ENCODE data around the gene CSNK1E.

Gene CSNK1E

DNA sequence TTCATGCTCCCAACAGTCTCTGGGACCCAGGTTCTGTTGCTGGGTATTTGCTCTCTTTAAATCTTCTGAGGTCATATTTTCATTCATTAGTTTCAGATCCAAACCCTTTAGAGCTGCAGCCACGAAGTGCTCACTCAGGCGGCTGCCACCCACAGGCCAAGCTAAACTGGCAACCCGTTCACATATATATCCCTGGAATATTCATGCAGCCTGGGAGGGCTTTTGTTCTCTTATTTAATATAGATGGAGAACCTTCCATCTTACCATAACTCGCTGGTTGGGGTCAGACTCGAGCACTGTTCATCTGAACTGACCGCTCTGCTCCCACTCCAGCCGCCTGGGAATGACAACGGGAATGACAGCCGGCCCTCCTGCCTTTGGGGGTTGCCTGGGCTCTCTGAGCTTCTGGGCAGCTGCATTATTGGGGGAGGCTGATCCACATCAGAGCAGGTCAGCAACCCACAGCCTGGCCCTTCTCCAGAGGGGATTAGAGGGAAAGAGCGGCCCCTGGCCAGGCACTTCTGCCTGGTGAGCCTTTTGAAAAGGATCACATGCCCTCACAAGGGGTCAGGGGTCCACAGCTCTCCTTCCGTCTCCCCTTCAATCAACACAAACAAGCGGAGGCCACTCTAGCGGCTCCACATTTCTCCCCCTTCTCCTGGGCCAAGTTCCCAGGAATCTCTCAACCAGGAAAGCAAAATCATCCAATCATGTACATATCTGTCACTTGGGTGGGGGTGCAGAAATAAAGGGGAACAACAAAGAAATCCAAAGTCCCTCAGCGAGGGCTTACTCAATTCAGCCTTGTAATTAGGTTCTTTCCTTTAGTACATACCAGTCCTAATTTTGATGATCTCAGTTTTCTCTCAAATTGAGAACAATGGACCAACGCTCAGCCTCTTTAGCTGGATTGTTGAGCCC lies 56.2 kb downstream of the CSNK1E start:
- DNase-seq (ENCODE audit: insufficient read length, low spot score) = no peak
- no peak for FAIRE-seq
- TF ChIP-seq, protein P1, sequence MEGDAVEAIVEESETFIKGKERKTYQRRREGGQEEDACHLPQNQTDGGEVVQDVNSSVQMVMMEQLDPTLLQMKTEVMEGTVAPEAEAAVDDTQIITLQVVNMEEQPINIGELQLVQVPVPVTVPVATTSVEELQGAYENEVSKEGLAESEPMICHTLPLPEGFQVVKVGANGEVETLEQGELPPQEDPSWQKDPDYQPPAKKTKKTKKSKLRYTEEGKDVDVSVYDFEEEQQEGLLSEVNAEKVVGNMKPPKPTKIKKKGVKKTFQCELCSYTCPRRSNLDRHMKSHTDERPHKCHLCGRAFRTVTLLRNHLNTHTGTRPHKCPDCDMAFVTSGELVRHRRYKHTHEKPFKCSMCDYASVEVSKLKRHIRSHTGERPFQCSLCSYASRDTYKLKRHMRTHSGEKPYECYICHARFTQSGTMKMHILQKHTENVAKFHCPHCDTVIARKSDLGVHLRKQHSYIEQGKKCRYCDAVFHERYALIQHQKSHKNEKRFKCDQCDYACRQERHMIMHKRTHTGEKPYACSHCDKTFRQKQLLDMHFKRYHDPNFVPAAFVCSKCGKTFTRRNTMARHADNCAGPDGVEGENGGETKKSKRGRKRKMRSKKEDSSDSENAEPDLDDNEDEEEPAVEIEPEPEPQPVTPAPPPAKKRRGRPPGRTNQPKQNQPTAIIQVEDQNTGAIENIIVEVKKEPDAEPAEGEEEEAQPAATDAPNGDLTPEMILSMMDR (IDR thresholded peaks at IDR 0.05; ENCODE audit: insufficient read depth, missing control alignments) = no peak

DNA sequence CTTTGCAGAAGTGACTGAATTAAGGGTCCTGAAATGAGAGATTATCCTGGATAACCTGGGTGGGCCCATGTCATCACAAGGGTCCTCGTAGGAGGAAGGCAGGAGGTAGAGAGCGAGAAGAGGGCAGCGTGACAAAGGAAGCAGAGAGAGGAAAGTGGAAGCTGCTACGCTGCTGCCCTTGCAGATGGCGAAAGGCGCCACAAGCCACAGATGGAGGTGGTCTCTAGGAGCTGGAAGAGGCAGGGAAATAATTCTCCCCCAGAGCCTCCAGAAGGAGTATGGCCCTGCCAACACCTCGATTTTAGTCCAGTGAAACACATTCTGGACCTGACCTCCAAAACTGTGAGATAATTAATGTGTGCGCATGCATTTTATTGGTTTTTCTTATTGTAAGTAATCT lies 57.9 kb downstream of the CSNK1E start:
- DNase-seq (ENCODE audit: insufficient read length, low spot score) (no peak), FAIRE-seq (no peak)
- TF ChIP-seq, protein P1 (IDR thresholded peaks at IDR 0.05; ENCODE audit: insufficient read depth, missing control alignments) = no peak

DNA sequence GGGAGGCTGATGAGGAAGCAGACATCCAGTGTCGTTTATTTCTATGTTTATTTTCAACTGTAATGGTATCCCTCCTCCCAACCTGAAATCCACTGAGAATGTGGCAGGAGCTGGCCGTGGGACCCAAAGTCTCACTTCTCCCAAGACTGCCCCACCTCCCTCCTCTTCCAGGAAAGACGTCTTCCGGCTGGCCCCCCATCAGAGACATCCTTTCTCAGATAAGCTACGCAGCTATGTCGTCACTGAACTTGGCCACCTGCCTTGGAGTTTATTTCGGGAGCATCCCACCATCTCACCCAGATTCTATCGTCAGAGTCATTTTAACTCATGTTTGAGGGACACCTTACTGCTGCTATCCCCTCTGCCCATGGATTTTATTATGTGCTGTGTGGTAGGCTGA lies 58.3 kb downstream of the CSNK1E start:
- TF ChIP-seq, protein P1 (IDR thresholded peaks at IDR 0.05; ENCODE audit: insufficient read depth, missing control alignments) = no peak
- DNase-seq (ENCODE audit: insufficient read length, low spot score) = no peak
- no peak for FAIRE-seq

DNA sequence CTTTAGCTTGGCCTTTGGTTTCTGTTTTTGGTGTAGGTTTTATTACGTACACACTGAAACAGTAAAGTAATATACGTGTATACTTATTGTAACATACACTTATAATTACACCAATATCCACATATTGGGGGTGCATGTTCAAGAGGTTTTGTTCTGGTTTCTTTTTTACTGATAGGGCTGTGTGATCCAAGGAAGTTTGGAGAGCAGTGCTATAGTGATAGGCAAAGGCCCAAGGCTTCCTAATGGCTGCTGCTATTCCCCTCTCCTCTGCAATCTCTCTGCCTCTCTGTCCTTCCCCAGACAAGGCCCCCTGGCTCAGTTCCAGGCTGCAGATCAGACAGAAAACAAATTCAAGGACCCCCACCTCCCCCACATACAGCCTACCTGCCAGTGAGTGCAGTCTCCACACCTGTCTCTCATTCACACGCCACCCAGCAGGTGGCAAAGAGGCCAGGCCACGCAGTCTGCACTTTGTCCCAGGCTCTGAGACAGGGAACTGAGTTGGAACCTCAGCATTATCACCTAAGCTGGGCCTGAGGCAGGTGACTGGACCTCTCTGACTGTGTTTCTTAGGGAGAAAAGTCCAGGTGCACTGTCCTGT lies 59.5 kb downstream of the CSNK1E start:
- no peak for FAIRE-seq

DNA sequence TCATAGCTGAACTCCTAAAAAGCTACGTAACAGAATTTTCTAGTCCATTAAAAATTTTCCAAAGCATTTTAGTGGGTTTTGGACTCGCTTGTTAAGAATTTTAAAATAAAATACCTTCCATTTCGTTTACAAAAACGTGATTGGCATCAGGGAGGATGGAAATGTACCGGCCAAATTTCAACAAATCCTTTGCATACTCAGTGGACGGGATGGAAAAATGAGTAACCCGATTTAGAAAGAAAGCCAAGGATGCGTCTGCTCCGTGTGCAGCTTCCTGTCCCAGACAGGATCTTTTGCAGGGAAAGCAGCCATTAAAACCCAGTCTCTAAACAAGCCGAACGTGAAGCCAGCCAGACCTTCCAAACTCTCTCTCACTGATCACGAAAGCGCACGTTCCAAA lies 60.1 kb downstream of the CSNK1E start:
- TF ChIP-seq, protein P1 (IDR thresholded peaks at IDR 0.05; ENCODE audit: insufficient read depth, missing control alignments) = no peak
- no peak for DNase-seq (ENCODE audit: insufficient read length, low spot score)
- FAIRE-seq = no peak

More for the DNA sequence above, 59.5 kb downstream of the CSNK1E start:
- TF ChIP-seq, protein P1 (IDR thresholded peaks at IDR 0.05; ENCODE audit: insufficient read depth, missing control alignments) = no peak
- no peak for DNase-seq (ENCODE audit: insufficient read length, low spot score)

DNA sequence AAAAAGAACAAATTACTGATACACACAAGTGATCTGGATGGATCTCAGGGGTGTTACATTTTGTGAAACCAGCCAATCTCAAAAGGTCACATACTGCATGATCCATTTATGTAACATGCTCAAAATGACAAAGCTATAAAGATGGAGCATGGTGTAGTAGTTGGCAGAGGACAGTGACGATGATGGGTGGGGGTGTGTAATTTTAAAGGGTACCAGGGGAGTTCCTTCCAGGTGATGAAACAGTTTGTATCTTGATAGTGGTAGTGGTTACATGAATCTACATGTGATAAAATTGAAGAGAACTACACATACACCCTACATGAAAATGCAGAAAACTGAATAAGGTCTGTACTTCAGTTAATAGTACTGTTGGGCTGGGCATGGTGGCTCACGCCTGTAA lies 61.5 kb downstream of the CSNK1E start:
- DNase-seq (ENCODE audit: insufficient read length, low spot score) = no peak
- FAIRE-seq = no peak
- TF ChIP-seq, protein P1 (IDR thresholded peaks at IDR 0.05; ENCODE audit: insufficient read depth, missing control alignments) = no peak

DNA sequence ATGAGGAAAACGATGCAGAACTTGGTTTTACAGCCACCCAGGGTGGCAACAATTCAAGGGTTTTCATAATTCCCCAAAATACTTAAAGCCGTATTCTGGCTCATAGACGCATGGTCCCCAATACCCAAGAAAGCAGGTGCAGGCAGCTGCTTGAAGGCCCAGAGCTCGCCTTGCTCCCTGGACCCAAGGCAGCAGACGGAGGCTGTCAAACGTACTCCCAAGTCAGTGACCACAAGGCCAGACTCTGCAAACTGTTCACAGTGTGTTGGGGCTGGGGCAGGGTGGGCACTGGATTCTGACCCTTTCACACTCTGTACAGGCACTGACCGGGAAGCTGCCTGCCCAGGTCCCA lies 65.9 kb downstream of the CSNK1E start:
- TF ChIP-seq, protein P1 (IDR thresholded peaks at IDR 0.05; ENCODE audit: insufficient read depth, missing control alignments) = no peak
- DNase-seq (ENCODE audit: insufficient read length, low spot score) (no peak), FAIRE-seq (no peak)

Data from D721Med (cell line).